Measurements from ENCODE around the gene CRYL1.
A peak's percentile ranks its signal among the peaks of the same experiment; 100 is the strongest.

The CRYL1 gene

DNA sequence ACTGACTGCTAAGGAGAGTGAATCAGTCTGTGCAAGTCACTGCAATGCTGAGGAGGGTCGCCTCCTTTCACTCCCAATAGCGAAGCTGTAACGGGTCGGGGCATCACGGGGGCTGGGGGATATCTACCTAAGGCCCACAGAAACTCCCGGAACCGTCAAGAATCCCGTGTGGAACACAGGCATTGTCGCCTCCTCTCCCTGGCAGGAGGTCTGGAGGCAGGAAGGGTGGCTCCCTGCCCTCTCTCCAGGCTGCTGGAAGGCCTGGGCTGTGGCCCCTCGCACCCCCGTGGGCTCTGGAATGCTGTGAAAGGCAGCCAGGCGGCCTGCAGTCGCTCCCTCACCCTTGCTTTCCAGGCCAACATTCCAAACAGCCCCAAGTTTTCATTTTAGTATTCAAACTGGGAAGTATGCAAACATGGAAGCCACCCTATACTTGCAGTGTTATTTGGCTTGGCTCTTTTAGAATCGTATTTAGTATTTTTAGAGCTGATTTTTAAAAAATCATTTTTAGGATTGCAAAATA is 109.4 kb downstream of the CRYL1 start:
- DNase-seq, result no peak

DNA sequence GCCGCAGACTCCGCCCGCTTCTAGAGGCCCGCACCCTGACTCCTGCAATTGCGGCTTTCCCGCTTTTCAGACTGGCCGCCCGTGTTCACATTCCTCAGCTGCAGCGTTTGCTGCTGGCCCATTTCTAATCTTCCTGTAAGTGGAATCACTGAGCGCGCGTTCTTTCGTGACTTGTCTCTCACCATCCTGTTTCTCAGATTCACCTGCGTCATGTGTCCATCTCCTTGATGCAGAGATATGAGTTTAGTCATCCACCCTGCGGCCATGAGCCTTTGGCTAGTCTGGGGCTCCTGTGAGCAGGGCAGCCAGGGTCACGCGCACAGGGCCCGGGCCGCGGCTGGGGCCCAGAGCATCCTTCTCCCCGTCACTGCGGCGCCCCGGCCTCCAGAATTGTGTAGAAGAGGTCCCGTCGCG is 110.0 kb downstream of the CRYL1 start:
- no peak for DNase-seq

DNA sequence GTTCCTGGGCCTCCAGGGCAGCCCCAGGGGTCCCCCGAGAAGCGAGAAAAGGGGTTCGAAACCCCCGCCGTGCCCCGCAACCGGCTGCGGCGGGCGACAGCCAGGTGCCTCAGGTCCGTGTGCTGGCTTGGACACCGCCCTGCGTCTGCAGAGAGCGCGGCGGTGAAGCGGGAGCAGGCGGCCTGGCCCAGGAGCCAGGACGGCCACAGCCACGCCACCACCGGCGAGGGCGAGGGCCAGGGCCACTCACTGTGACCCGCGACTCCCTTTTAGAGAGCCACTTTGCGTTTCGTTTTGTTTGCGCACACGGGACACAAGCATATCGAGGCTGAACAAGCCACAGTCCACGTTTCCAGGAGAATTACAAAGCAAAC is 110.4 kb downstream of the CRYL1 start:
- no peak for DNase-seq

DNA sequence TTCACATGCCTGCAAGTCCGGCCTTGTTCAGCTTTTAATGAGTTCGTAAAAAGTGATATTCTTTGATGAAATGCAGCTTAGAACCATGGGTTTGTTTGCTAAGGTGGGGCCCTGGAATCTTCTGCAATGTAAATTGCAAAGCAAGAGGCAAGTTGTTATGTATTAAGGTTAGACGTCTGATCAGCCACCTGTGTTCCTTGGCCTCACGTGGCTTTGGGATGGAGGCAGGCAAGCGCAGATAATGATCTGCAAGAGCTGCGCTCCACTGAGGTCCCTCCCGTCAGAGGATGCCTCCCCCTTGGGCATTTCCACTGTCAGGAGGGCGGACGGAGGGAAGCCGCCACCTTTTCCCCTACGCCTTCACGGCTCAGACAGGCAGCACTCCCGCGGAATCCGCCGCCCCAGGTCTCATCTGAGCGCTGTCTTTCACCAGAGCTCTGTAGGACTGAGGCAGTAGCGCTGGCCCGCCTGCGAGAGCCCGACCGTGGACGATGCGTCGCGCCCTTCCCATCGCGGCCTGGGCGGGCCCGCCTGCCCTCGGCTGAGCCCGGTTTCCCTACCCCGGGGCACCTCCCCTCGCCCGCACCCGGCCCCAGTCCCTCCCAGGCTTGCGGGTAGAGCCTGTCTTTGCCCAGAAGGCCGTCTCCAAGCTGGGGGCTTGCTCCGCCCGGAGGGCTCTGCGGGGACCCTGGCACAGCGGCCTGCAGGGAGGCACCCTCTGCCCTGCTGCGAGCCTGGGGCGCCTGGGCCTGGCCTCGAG is 110.9 kb downstream of the CRYL1 start:
- peak; percentile 73 for DNase-seq

DNA sequence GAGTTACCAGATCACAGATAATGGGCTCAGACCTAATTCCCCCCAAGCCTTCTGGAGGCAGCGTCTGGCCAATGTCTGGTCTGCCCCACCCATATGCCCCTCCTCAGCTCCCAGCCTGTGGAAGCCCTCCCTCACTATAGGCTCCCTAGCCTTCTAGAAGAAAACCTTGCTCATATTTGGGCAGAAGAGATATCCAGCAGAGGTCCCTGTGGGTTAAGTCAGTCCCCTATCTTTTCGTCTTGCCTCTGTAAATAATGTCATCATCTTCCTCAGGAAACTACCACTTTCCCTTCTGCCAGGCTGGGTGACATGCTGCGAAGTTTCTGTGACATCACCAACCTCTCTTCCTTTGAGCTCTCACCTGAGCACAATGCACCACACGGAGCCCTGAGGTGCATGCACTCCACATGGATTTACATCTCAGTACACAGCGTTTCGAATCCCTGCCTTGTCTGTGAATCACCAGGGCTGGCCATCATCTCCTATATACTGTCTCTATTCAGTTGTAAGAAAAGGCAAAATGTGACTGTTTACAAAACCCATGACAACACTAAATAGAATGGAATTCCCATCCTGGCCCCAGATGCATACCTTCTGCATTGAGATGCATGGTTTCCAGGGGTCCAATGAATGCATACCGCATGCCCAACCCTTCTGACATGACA is 112.8 kb downstream of the CRYL1 start:
- no peak for DNase-seq

DNA sequence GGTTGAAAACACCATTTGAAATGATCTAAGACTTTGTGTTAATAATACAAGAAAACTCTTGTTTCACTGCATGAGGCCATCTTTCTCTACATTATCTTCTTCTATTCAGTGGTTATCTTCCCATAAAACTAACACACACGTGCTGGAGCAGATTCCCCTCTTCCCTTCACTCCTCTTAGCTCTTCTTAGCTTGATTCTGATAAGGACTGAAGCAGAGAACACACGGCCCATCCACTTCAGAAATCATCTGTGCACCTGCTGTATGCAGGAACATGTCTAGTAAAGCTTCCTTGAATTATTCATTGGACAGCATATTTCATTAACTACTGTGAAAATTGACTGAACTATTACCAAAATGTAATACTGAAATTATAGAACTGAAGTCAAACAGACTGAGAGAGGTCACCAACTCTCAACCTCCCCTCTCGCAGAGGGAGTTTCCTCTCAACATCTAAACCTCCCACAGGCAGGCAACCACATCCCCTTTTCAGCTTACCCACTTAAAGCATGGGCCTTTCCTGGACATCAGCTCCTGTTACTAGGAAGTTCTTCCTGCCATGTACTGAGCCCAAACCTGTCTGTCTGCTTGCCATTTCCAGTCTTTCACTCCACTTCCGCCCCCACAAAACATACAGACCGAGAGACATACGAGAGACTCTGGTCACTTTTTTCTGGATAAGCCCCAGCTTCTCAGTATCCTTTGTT is 113.9 kb downstream of the CRYL1 start:
- DNase-seq, result no peak

DNA sequence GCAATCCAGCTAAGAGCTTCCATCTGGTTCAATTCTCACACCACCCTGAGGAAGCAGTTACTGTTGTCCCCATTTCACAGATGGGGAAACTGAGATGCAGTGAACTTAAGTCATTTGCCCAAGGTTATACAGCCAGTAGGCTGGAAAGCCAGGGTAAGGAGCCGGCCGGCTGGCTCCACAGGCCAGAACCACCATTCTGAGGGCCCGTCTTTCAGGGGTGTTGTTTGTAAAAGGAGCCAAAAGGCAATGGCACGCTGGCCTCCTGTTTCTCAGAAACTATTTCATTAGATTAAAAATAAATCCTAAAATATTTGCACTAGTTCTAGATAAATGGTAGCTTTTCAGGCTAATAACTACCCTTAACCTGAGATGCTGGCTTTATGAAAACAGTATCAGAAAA is 114.9 kb downstream of the CRYL1 start:
- no peak for DNase-seq

DNA sequence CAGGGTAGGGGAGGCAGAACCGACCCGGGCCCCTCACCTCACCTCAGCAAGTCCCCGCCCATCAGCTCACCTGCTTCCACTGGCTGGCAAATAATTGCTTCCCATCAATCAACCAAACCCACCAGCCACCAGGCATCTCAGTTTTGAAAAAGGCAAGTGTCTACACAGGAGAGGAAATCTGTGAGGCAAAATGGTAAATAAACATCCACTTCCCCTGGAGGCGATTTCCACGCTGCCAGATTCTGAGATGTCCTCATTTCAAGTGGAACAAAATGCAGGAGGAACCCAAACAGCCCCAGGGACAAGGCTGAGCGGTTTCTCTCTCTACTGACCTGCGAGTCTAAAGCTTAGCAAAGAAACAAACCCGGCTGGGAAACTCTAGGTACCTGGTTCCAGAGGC is 117.5 kb downstream of the CRYL1 start:
- DNase-seq, result peak; percentile 52

DNA sequence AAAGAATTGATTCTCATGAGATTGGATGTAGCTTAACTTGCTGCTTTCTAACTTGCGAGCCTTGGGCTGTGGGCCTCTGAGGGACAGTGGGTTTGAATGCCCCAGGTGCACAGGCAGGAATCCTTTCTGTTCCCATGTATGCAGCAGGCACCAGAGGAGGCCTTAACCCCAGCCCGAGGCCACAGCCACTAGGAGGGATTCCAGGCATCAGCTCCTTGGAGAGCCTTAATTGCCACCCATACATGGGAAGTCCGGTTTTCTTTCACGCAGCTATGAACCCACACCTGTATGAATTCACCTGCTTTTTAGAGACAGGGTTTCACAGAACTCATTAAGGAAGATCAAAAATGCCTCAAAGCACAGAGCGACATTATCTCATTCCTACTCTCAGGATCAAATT is 117.9 kb downstream of the CRYL1 start:
- no peak for DNase-seq

DNA sequence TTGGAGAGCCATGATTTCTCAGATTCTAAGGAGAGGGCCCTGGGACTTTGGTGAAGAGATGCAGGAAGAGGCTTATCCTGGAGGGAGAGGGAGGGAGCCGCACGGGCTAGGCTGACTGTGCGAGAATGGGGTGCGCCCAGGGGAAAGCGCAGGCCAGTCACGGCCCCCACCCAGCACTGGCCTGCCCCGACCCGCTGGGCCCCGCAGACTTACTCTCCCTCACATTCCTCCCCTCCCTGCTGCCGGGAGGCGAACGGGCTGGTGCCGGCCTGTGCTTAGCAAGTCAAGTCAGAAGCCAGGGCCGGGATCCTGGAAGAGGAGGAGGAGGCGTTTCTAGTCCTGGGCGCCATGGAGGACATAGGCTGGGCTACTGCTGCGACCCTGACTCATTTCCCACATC is 120.0 kb downstream of the CRYL1 start:
- DNase-seq, result peak; percentile 44

DNA sequence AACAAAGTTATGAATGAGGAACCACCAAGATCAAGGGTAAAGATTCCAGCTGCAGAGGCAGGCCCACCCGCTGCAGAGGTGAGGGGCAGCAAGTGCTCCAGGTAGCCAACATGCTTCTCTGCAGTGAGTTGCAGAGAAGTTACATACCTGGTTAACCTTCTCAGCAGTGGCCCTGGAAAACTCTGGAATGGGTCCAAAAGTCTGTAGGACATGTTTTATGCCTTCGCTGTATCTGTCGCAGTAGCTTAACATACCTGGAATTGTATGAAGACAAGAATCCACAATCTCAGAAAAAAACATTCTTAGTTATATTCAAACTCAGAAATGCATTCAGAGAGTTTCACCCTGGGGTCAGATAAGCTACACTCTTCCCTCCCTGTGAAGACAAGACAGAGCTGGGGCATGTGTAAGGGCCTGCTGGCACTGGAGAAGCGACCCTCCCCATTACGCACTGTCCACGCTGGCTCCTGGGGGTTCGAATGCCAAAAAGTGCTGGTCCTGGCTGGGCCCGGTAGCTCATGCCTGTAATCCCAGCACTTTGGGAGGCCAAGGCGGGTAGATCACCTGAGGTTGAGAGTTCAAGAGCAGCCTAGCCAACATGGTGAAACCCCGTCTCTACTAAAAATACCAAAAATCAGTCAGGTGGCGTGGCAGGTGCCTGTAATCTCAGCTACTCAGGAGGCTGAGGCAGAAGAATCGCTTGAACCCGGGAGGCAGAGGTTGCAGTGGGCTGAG is 121.0 kb downstream of the CRYL1 start:
- DNase-seq, result no peak

DNA sequence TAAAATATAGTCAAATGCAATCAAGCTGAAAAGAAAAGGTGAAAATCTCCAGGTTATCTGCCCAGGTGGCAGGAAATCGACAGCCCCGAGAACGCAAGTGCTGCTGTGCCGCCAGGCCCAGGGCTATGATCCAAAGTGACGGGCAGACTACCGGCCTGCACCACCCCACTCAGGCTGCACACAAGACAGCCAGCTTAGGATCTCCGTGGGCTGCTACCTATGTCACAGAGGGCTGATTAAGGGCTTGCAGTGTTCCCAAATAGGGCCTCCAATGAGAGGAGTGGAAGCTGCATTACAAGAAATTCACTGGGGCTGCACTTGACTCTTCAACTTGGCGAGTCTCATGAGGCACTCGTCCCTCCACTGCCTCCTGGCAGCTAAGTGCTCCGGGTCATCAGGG is 121.8 kb downstream of the CRYL1 start:
- DNase-seq, result no peak

DNA sequence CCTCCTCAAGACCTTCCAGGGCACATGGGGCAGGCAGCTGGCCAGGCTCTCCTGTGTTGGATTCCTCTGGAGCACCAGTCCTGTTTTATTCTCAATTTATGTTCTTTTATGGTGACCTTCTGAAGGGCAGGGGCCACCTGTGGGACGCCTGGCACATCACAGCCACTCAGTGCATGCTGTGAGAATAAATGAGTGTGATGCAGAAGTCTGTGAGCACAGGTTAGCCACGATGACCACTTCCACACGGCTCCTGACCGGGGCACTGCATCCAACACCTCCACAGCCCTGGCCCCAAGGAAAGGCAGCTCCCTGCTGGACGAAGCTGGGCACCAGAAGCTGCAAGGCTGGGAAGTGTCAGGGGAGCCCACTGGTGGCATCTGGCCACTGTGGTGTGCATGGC is 122.8 kb downstream of the CRYL1 start:
- no peak for DNase-seq

DNA sequence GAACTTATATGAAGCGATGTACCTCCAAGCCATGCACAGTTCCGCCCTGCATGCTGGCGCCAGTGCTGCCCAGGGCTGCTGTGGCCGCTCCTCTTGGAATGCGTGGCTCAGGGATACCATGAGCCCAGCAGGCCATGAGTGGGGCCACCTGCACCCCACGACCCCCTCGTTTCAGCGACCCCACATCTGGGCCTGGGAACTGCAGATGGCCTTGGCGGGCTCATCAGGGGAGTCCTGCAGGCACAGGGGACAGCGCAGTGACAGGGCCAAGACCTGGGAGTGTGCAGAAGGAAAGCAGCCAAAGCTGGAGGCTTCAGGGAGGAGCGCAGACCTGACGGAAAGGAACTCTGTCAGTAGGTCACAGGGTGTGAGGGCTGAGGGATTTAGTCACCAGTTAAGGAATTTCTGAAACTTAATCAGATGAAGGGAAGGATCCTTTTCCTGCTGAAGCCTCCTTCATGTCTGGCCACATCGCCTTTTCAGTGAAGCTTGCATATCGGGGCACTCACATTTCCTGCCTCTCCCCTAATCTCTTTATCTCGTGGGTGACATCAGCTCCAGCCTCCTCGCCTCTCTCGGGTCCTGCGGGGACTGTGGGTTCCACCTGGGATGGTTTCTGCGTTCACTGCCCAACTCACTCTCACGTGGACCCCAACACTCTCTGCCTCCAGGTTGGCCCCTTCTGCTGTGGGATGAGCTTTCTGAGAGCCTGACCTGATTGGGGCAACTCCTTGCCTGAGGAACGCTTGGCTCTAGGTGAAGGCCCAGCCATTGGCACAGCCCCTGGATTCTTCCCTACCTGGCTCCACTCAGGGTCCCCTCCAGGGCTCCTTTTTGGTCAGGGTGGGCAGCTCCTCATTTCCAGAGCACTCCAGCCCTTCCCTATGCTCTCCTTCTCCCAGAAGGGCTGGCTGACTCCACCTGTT is 123.5 kb downstream of the CRYL1 start:
- no peak for DNase-seq

DNA sequence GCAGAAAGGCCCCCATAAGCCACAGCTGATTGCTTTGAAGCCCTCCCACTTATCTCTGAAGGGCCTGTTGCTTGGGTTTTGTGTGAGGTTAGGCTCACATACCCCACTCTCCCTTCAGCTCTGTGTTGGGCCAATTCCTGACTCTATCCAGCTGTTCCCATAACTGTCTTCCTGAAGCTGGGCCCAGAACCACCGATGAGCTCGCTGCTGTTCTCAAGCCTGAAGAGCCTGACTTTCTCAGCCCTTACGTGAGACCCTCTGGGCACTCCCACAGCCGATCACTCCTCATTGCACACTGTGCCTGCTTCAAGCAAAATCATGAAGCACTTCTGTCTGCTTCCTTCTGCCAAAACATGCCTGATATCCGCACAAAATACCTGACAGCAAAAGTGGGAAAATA is 124.1 kb downstream of the CRYL1 start:
- DNase-seq, result no peak

DNA sequence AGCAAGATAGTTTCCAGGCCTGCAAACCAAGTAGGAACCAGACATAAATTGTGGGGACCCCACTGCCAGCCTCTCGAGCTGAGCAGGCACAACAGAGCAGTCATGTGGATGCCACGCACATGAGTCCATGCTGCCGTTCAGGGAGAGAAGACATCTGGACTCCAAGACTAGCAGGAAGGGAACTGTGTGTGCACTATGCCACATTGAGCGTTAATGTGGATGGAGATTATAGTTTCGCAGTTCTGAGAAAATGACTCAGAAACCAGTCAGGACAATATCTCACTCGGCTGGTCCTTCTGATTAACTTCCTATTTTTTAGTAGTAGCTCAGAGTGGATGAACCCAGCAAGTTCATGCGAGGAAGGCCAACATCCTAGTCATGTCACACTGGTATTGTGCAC is 124.9 kb downstream of the CRYL1 start:
- DNase-seq, result no peak

DNA sequence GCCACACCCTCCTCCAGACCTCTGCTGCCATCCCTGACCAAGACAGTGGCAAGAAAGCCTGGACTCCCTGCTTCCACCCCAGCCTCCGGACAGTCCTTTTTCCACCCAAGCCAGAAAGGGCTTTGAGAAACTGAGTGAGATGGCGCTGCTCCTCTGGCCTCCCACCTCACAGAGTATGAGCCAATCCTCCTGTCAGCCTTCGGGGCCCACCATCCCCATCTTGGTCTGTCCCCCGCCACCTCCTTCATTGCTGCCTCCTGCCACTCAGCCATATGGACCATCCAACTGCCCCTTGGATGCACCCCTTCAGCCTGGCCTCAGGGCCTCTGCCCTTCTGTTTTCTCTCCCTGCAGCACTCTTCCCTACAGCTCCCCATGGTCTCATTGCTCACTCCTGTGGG is 125.7 kb downstream of the CRYL1 start:
- no peak for DNase-seq

DNA sequence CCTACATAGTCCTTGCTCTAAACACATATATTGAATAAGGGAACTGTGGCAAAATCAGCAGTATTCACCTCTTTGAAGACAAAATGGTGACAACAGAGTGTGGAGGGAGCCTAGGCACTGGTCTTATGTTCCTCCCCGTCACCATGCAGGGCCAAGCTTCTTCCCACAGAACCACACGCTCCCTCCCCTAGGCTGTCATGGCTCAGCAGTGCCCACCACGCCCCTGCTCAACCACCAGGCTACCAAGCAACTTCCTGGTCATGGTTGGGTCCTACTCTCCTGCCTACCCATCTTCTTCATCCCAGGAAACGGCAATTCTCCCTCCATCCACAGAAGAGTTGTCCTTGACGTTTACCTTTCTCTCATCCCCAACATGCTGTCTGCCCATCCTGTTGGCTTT is 126.1 kb downstream of the CRYL1 start:
- no peak for DNase-seq

DNA sequence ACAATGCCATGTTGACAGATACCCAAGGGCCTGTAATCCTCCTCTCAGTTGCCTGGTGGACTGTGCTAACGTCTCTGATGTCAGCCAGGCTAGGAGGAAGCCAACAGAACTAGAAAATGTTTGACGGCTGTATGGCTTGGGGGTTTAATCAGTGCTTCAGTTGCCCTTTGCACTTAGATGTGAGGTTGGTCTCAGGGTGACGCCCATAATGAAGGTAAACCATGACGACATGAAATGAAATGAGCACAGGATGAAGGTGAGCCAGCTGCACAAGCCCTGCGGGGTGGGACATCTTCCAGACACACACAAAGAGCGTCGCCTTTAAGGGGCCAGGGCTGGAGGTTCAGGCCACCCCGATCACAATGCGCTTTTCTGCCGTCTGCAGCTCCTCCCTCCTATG is 127.2 kb downstream of the CRYL1 start:
- no peak for DNase-seq

DNA sequence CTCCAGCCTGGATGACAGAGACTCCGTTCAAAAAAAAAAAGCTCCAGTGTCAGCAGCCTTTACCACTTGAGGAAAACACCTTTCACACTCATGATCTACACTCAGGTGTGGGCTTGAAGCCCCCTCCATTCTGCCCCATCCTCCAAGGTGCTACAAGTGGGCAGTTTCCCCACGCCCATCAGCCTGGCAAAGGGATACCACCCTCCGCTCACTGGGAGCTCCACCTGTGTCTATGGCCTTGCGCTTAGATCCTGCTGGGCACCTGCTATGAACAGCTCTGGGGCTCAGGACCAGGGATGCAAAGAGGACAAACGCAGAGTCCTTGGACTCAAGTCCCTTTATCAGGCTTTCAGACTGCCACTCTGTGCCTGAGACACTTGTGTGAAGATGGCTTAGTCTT is 127.8 kb downstream of the CRYL1 start:
- no peak for DNase-seq

DNA sequence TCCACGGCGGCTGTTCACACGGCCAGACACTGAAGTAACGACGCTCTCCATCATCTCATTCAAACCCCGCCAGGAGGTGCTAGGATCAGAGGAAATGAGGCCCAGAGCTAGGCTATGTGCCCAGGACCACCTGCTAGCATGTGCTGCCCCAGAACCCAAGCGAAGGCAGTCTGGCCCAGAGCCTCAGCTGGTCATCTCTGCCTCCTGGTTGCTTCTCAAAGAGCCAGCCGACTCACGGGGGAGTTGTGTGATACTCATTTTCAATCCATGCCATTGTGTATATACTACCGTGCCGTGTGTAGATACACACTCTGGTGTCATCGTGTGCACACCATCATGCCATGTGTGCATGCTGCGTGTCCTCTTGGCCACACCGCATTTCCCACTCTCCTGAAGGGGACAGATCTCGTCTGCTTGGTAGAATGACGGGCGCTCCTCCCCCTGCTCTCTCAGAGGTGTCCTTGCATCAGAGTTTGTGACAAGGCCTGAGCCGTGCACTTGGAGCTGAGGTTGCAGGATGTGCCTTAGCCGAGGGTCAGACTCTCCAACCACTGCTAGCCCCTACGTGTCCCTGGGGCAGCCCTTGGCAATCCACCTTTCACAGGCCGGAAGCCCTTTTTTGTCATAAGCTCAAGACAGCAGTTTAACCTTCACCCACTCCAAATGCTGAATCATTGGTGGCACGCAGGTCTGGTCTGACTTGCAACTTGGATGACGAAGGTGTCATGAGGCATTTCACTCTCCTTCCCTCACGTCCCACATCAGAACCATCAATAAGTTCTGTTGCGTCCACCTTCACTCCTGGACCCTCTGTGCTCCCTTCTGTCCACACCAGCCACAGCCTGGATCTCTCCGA is 130.4 kb downstream of the CRYL1 start:
- DNase-seq, result no peak
